Hepatocyte (in vitro differentiated cells): ENCODE results near the gene PDHX. TPM values are rescaled to one million over a fixed set of nuclear protein-coding genes. Genes with fewer than 3 reads are reported as not detected.
"Not testable (repeated sequence)": the region's sequence is repeated elsewhere in the genome, so short reads cannot be mapped to it uniquely, and the experiment has no call there.

Source experiments
- DNase-seq: peaks from one replicate; pipeline ENCODE4 v3.0.0-alpha.2; 2016; ENCODE audit warnings: low spot score
- H2AFZ ChIP-seq: fragments of 200-600 bp; sonication (generic); 2 replicates; pipeline ENCODE4 v1.6.0; 2016; ENCODE audit warnings: antibody characterized with exemption, mild to moderate bottlenecking
- H3K27ac ChIP-seq: fragments of 200-600 bp; sonication (generic); 2 replicates; pipeline ENCODE4 v1.5.1; 2016; ENCODE audit warnings: mild to moderate bottlenecking
- H3K27me3 ChIP-seq: fragments of 200-600 bp; sonication (generic); 2 replicates; pipeline ENCODE4 v1.6.1; 2016
- H3K36me3 ChIP-seq: fragments of 200-600 bp; sonication (generic); replicated peaks from 2 replicates; pipeline ENCODE4 v1.5.1; 2016; ENCODE audit warnings: low read depth; ENCODE audit not compliant: insufficient read depth
- H3K4me1 ChIP-seq: fragments of 200-600 bp; sonication (generic); 2 replicates; pipeline ENCODE4 v1.5.1; 2016; ENCODE audit warnings: mild to moderate bottlenecking, moderate library complexity; ENCODE audit not compliant: insufficient read depth
- H3K4me2 ChIP-seq: fragments of 200-600 bp; sonication (generic); 2 replicates; pipeline ENCODE4 v1.6.0; 2016
- H3K4me3 ChIP-seq: fragments of 200-600 bp; sonication (generic); 2 replicates; pipeline ENCODE4 v1.5.1; 2016; ENCODE audit warnings: mild to moderate bottlenecking
- H3K79me2 ChIP-seq: fragments of 200-600 bp; sonication (generic); 2 replicates; pipeline ENCODE4 v1.6.0; 2017; ENCODE audit warnings: mild to moderate bottlenecking
- H3K9me2 ChIP-seq: fragments of 200-600 bp; sonication (generic); replicated peaks from 2 replicates; pipeline ENCODE4 v1.6.0; 2017; ENCODE audit warnings: mild to moderate bottlenecking; ENCODE audit not compliant: insufficient read depth
- H3K9me3 ChIP-seq: fragments of 200-600 bp; sonication (generic); 2 replicates; pipeline ENCODE4 v1.5.1; 2016; ENCODE audit warnings: low read depth, mild to moderate bottlenecking
- H4K20me1 ChIP-seq: fragments of 200-600 bp; sonication (generic); 2 replicates; pipeline ENCODE4 v1.6.0; 2016; ENCODE audit warnings: mild to moderate bottlenecking; ENCODE audit not compliant: insufficient read depth, poor library complexity, severe bottlenecking
- EZH2 ChIP-seq: fragments of 200-600 bp; sonication (generic); IDR thresholded peaks from 2 replicates; pipeline ENCODE4 v1.6.1; 2016; ENCODE audit warnings: antibody characterized with exemption, mild to moderate bottlenecking, borderline replicate concordance
- EZH2phosphoT487 ChIP-seq: fragments of 200-600 bp; sonication (generic); IDR thresholded peaks from one replicate; pipeline ENCODE4 v1.6.1; 2018; ENCODE audit warnings: antibody characterized with exemption, mild to moderate bottlenecking, low read depth, moderate library complexity; ENCODE audit not compliant: unreplicated experiment, severe bottlenecking
- WGBS: methylation state at CpG from one replicate; pipeline ENCODE4 v1.1.6; 2016; ENCODE audit warnings: low lambda C conversion rate; ENCODE audit errors: missing lambda C conversion rate; 5-methylcytosine and 5-hydroxymethylcytosine counted together
- polyA plus RNA-seq: library from polyadenylated mRNA; unstranded; fragments of >200 nt; fragmentation: Nextera tagmentation; extraction: Ambion mirVana; gene quantifications from 2 replicates; pipeline ENCODE4 v1.2.1, GENCODE V29; 2016
- total RNA-seq: library from RNA; depleted of rRNA; stranded (reverse); fragments of >200 nt; gene quantifications from 2 replicates; pipeline ENCODE4 v1.2.3, GENCODE V29; 2014
- TF ChIP-seq, protein P1 (sequence below): fragments of 200-600 bp; sonication (generic); IDR thresholded peaks from 2 replicates; pipeline ENCODE4 v1.5.1; 2016; ENCODE audit warnings: antibody characterized with exemption, mild to moderate bottlenecking; ENCODE audit not compliant: poor library complexity

The PDHX gene
- total and polyA plus RNA-seq, 2 experiments from 2014 or later = 44.8 to 46.8 TPM

- Histone ChIP-seq H3K79me2 (no peaks in the 10 kb centered on the region), H3K27me3 (no peaks in the 10 kb centered on the region), H3K4me2 (no peak overlapping the region), H3K36me3 (no peaks in the 10 kb centered on the region), H3K27ac (no peak overlapping the region), H3K4me1 (no peaks in the 10 kb centered on the region), H4K20me1 (no peaks in the 10 kb centered on the region), H3K9me3 (no peaks in the 10 kb centered on the region), H3K9me2 (no peaks in the 10 kb centered on the region), H2AFZ (no peak overlapping the region), H3K4me3 (no peak overlapping the region)
- 80% methylated on average over 8 of the region's 8 CpGs for WGBS
- DNase-seq = no peak
- TF ChIP-seq EZH2phosphoT487 (no peak), EZH2 (no peak)
- TF ChIP-seq, protein P1, sequence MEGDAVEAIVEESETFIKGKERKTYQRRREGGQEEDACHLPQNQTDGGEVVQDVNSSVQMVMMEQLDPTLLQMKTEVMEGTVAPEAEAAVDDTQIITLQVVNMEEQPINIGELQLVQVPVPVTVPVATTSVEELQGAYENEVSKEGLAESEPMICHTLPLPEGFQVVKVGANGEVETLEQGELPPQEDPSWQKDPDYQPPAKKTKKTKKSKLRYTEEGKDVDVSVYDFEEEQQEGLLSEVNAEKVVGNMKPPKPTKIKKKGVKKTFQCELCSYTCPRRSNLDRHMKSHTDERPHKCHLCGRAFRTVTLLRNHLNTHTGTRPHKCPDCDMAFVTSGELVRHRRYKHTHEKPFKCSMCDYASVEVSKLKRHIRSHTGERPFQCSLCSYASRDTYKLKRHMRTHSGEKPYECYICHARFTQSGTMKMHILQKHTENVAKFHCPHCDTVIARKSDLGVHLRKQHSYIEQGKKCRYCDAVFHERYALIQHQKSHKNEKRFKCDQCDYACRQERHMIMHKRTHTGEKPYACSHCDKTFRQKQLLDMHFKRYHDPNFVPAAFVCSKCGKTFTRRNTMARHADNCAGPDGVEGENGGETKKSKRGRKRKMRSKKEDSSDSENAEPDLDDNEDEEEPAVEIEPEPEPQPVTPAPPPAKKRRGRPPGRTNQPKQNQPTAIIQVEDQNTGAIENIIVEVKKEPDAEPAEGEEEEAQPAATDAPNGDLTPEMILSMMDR = no peak
These were observed 101.3 kb downstream of the PDHX start for GRCh38 chr11:35017528-35018342.

DNA sequence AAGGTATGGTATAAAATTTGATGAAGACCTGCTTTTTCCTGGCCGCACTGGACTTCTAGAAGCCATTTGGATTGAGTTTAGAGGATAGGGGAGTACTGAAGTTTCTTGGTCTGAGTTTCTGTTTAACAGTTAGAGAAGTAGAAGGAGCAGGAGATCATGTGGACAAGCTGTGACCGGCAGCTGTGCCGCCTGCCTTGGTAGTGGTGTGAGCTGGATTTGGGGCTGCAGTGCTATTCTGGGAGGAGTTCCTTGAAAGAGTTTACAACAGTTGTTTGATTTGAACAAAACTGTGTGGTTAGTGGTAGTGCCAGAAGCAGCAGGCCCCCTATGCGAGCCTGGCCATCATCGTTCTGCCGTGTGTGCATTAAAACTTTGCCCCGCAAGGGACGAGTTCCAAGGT is 105.2 kb downstream of the PDHX start:
- Histone ChIP-seq H3K79me2 (no peaks in the 10 kb centered on the region), H3K27ac (no peak overlapping the region), H3K9me2 (no peaks in the 10 kb centered on the region), H3K4me1 (no peaks in the 10 kb centered on the region), H3K36me3 (no peaks in the 10 kb centered on the region), H3K27me3 (no peaks in the 10 kb centered on the region), H2AFZ (no peak overlapping the region), H3K9me3 (no peaks in the 10 kb centered on the region), H3K4me2 (no peak overlapping the region), H3K4me3 (no peak overlapping the region), H4K20me1 (no peaks in the 10 kb centered on the region)
- DNase-seq = no peak
- WGBS = 92% methylated on average over 8 of the region's 8 CpGs
- TF ChIP-seq EZH2 = no peak
- TF ChIP-seq, protein P1 = no peak
- TF ChIP-seq EZH2phosphoT487 = no peak

- not testable (repeated sequence) for H3K36me3 ChIP-seq, DNase-seq, H3K27ac ChIP-seq, H3K4me3 ChIP-seq, H3K4me1 ChIP-seq, H2AFZ ChIP-seq, H3K79me2 ChIP-seq, H3K4me2 ChIP-seq, H3K9me2 ChIP-seq, H3K9me3 ChIP-seq, H3K27me3 ChIP-seq, H4K20me1 ChIP-seq
- 85% methylated on average over 3 of the region's 3 CpGs for WGBS
These were observed 107.5 kb downstream of the PDHX start for GRCh38 chr11:35023940-35024339.

GRCh38 chr11:35028007-35028406 is 111.6 kb downstream of the PDHX start:
- H3K4me1 ChIP-seq, H3K27me3 ChIP-seq, H4K20me1 ChIP-seq, H2AFZ ChIP-seq, H3K9me2 ChIP-seq, H3K9me3 ChIP-seq, H3K79me2 ChIP-seq, H3K4me3 ChIP-seq, DNase-seq, H3K4me2 ChIP-seq, H3K27ac ChIP-seq, H3K36me3 ChIP-seq: not testable (repeated sequence)
- 93% methylated on average over 4 of the region's 4 CpGs for WGBS
